Retinal pigment epithelial cell (primary cell): Measurements from ENCODE around the gene CAB39L.

Experiments used
- DNase-seq: peaks from one replicate; pipeline ENCODE4 v3.0.0-alpha.2; 2010; ENCODE audit warnings: low read depth
- H3K4me3 ChIP-seq: 2 replicates; pipeline ENCODE4 v1.5.1; 2011; ENCODE audit warnings: mild to moderate bottlenecking, low read length, control low read depth, moderate library complexity
- CTCF ChIP-seq: conservative IDR thresholded peaks from 2 replicates; pipeline ENCODE4 v1.5.1; 2011; ENCODE audit warnings: low read depth, low read length, control low read depth, inconsistent platforms

CAB39L gene

GRCh38 chr13:49370371-49370770 lies 73.5 kb downstream of the CAB39L start:
- no peak overlapping the region for H3K4me3 ChIP-seq
- no peak for DNase-seq
- TF ChIP-seq CTCF, result no peak

GRCh38 chr13:49369866-49370265 lies 74.0 kb downstream of the CAB39L start:
- DNase-seq, result no peak
- no peak for TF ChIP-seq CTCF
- no peak overlapping the region for H3K4me3 ChIP-seq

- no peak overlapping the region for H3K4me3 ChIP-seq
- no peak for TF ChIP-seq CTCF
- DNase-seq, result no peak
Measured at GRCh38 chr13:49368688-49369087, 75.2 kb downstream of the CAB39L start.

- H3K4me3 ChIP-seq, result no peak overlapping the region
- no peak for DNase-seq
Measured at GRCh38 chr13:49367640-49368422, 76.0 kb downstream of the CAB39L start.

GRCh38 chr13:49366841-49367240 lies 77.0 kb downstream of the CAB39L start:
- no peak for TF ChIP-seq CTCF
- DNase-seq, result no peak
- H3K4me3 ChIP-seq, result no peak overlapping the region

More at GRCh38 chr13:49367640-49368422, 76.0 kb downstream of the CAB39L start:
- no peak for TF ChIP-seq CTCF

GRCh38 chr13:49357694-49358093 lies 86.2 kb downstream of the CAB39L start:
- DNase-seq, result no peak

More at GRCh38 chr13:49357694-49358093, 86.2 kb downstream of the CAB39L start:
- no peak for TF ChIP-seq CTCF
- no peak overlapping the region for H3K4me3 ChIP-seq
